Liver (tissue), 3 donors: ENCODE measurements around the gene RAPGEF2.

Experiments
- ATF3 ChIP-seq: IDR thresholded peaks from 2 replicates; pipeline ENCODE4 v1.6.1; 2016; ENCODE audit warnings: antibody characterized with exemption
- EGR1 ChIP-seq, 2 donors: IDR thresholded peaks; 2 replicates each; pipeline ENCODE4 v1.6.1; 2016 to 2018; ENCODE audit warnings: antibody characterized with exemption in 2 of 2, low read depth in 2 of 2
- HNF4A ChIP-seq, 2 donors: conservative IDR thresholded peaks; 2 replicates each; pipeline ENCODE4 v1.6.1; 2016; ENCODE audit warnings: antibody characterized with exemption in 2 of 2, mild to moderate bottlenecking in 2 of 2
- HNF4G ChIP-seq: IDR thresholded peaks from 2 replicates; pipeline ENCODE4 v1.6.1; 2016; ENCODE audit warnings: antibody characterized with exemption
- JUND ChIP-seq, 2 donors: IDR thresholded peaks; 2 replicates each; pipeline ENCODE4 v1.6.1; 2016; ENCODE audit warnings: antibody characterized with exemption in 2 of 2
- MAX ChIP-seq: IDR thresholded peaks from 2 replicates; pipeline ENCODE4 v1.6.1; 2016; ENCODE audit warnings: antibody characterized with exemption
- RAD21 ChIP-seq, 2 donors: IDR thresholded peaks; 2 replicates each; pipeline ENCODE4 v1.6.1; 2016; ENCODE audit warnings: antibody characterized with exemption in 2 of 2, mild to moderate bottlenecking in 2 of 2
- RXRA ChIP-seq, 2 donors: IDR thresholded peaks; 2 replicates each; pipeline ENCODE4 v1.6.1; 2017 to 2018; ENCODE audit warnings: antibody characterized with exemption in 2 of 2, mild to moderate bottlenecking in 1 of 2
- TAF1 ChIP-seq: conservative IDR thresholded peaks from 2 replicates; pipeline ENCODE4 v1.6.1; 2016; ENCODE audit warnings: antibody characterized with exemption, mild to moderate bottlenecking
- YY1 ChIP-seq: IDR thresholded peaks from 2 replicates; pipeline ENCODE4 v1.6.1; 2016; ENCODE audit warnings: antibody characterized with exemption, mild to moderate bottlenecking
- ZBTB33 ChIP-seq: IDR thresholded peaks from 2 replicates; pipeline ENCODE4 v1.6.1; 2016; ENCODE audit warnings: antibody characterized with exemption
- TF ChIP-seq, protein P1 (sequence below): fragments of 150-350 bp; IDR thresholded peaks from 2 replicates; pipeline ENCODE4 v1.5.1; 2017; ENCODE audit warnings: improper control_type of control experiment, low read depth, low read length; ENCODE audit not compliant: missing input control
- TF ChIP-seq, protein P2 (sequence below): IDR thresholded peaks from 2 replicates; pipeline ENCODE4 v1.6.1; 2016; ENCODE audit warnings: antibody characterized with exemption, mild to moderate bottlenecking
- donor health status: healthy.
- donor health status: healthy.

DNA sequence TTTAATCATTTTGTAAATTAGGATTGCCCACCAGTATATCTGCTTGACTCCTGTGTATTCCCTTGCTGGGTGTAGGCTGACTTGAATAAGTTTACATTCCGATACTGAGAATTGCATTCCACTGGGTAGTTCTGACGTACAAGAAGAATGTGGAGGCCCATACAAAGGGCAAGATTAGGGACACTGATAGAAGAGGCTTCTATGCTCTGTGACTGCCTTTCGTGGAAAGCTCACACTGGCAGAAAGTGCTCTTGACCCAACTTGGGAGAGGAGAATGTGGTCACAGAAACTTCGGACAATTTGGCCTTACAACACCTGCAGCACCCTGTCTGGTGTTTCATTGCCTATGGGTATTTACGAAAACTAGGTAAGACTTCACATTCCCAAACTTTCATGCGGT lies 126.3 kb downstream of the RAPGEF2 start:
- TF ChIP-seq RXRA (IDR thresholded peaks at IDR 0.05) (no peak), MAX (no peak), YY1 (no peak), RAD21 (IDR thresholded peaks at IDR 0.05) (no peak), HNF4A (conservative IDR thresholded peaks at IDR 0.05) (no peak), HNF4G (no peak), ATF3 (no peak), JUND (IDR thresholded peaks at IDR 0.05) (no peak), EGR1 (IDR thresholded peaks at IDR 0.05; ENCODE audit: low read depth in 2 of 2) (no peak), ZBTB33 (no peak), TAF1 (no peak)
- TF ChIP-seq, protein P1, sequence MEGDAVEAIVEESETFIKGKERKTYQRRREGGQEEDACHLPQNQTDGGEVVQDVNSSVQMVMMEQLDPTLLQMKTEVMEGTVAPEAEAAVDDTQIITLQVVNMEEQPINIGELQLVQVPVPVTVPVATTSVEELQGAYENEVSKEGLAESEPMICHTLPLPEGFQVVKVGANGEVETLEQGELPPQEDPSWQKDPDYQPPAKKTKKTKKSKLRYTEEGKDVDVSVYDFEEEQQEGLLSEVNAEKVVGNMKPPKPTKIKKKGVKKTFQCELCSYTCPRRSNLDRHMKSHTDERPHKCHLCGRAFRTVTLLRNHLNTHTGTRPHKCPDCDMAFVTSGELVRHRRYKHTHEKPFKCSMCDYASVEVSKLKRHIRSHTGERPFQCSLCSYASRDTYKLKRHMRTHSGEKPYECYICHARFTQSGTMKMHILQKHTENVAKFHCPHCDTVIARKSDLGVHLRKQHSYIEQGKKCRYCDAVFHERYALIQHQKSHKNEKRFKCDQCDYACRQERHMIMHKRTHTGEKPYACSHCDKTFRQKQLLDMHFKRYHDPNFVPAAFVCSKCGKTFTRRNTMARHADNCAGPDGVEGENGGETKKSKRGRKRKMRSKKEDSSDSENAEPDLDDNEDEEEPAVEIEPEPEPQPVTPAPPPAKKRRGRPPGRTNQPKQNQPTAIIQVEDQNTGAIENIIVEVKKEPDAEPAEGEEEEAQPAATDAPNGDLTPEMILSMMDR = no peak
- TF ChIP-seq, protein P2, sequence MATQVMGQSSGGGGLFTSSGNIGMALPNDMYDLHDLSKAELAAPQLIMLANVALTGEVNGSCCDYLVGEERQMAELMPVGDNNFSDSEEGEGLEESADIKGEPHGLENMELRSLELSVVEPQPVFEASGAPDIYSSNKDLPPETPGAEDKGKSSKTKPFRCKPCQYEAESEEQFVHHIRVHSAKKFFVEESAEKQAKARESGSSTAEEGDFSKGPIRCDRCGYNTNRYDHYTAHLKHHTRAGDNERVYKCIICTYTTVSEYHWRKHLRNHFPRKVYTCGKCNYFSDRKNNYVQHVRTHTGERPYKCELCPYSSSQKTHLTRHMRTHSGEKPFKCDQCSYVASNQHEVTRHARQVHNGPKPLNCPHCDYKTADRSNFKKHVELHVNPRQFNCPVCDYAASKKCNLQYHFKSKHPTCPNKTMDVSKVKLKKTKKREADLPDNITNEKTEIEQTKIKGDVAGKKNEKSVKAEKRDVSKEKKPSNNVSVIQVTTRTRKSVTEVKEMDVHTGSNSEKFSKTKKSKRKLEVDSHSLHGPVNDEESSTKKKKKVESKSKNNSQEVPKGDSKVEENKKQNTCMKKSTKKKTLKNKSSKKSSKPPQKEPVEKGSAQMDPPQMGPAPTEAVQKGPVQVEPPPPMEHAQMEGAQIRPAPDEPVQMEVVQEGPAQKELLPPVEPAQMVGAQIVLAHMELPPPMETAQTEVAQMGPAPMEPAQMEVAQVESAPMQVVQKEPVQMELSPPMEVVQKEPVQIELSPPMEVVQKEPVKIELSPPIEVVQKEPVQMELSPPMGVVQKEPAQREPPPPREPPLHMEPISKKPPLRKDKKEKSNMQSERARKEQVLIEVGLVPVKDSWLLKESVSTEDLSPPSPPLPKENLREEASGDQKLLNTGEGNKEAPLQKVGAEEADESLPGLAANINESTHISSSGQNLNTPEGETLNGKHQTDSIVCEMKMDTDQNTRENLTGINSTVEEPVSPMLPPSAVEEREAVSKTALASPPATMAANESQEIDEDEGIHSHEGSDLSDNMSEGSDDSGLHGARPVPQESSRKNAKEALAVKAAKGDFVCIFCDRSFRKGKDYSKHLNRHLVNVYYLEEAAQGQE = no peak
